ENCODE results near the gene GCC1.
A peak's percentile ranks its signal among the peaks of the same experiment; 100 is the strongest.
"Not testable (repeated sequence)": the region's sequence is repeated elsewhere in the genome, so short reads cannot be mapped to it uniquely, and the experiment has no call there.

The GCC1 gene

GRCh38 chr7:127588697-127589482 lies 3.5 kb upstream of the GCC1 start:
- DNase-seq: no peak

- peak; percentile 82 for DNase-seq
Measured at GRCh38 chr7:127588019-127588696, 2.8 kb upstream of the GCC1 start, which contains the start of gene ARF5. ARF5 (plus strand) TSS chr7:127588411; CDS start chr7:127588499, 88 bp downstream.

- no peak for DNase-seq
Measured at GRCh38 chr7:127587663-127588018, 2.2 kb upstream of the GCC1 start.

GRCh38 chr7:127586346-127586745 lies 950 bp upstream of the GCC1 start:
- no peak for DNase-seq

GRCh38 chr7:127584648-127585043 lies 750 bp downstream of the GCC1 start:
- DNase-seq: no peak

GRCh38 chr7:127582361-127582760 lies 3.0 kb downstream of the GCC1 start:
- no peak for DNase-seq

- no peak for DNase-seq
Measured at GRCh38 chr7:127581716-127582115, 3.7 kb downstream of the GCC1 start.

- DNase-seq: no peak
Measured at GRCh38 chr7:127580612-127581011, 4.8 kb downstream of the GCC1 start.

GRCh38 chr7:127578711-127579275 lies 6.6 kb downstream of the GCC1 start:
- DNase-seq: no peak

- DNase-seq: no peak
Measured at GRCh38 chr7:127578036-127578684, 7.2 kb downstream of the GCC1 start.

GRCh38 chr7:127571741-127572505 lies 13.5 kb downstream of the GCC1 start:
- DNase-seq: no peak

- DNase-seq: not testable (repeated sequence)
Measured at GRCh38 chr7:127568034-127568433, 17.4 kb downstream of the GCC1 start.

- DNase-seq: no peak
Measured at GRCh38 chr7:127566242-127566641, 19.2 kb downstream of the GCC1 start.

GRCh38 chr7:127557803-127558202 lies 27.6 kb downstream of the GCC1 start:
- no peak for DNase-seq

- DNase-seq: no peak
Measured at GRCh38 chr7:127556404-127556803, 29.0 kb downstream of the GCC1 start.

- no peak for DNase-seq
Measured at GRCh38 chr7:127551941-127552340, 33.5 kb downstream of the GCC1 start.

- no peak for DNase-seq
Measured at GRCh38 chr7:127550247-127550646, 35.1 kb downstream of the GCC1 start.

- DNase-seq: no peak
Measured at GRCh38 chr7:127546313-127546712, 39.1 kb downstream of the GCC1 start.

GRCh38 chr7:127541548-127541947 lies 43.8 kb downstream of the GCC1 start:
- DNase-seq: no peak

GRCh38 chr7:127540461-127540860 lies 44.9 kb downstream of the GCC1 start:
- DNase-seq: not testable (repeated sequence)

- DNase-seq: no peak
Measured at GRCh38 chr7:127539116-127539515, 46.3 kb downstream of the GCC1 start.

GRCh38 chr7:127536741-127537140 lies 48.7 kb downstream of the GCC1 start:
- DNase-seq: no peak

GRCh38 chr7:127536394-127536691 lies 49.1 kb downstream of the GCC1 start:
- DNase-seq: no peak
